H1 (cell line): ENCODE measurements around the gene KIAA0513. TPM values are rescaled to one million over a fixed set of nuclear protein-coding genes. Genes with fewer than 3 reads are reported as not detected.

Experiments
- CTCF ChIA-PET: fragments of 300-600 bp; sonication (Branson Sonifier 250); formaldehyde crosslinking; loops from one replicate; lab custom pipeline; 2021; ENCODE audit not compliant: partially characterized antibody; lab: Charles Lee
- POLR2A ChIA-PET: fragments of 300-600 bp; sonication (Branson Sonifier 250); formaldehyde crosslinking; loops from one replicate; lab custom pipeline; 2021; ENCODE audit warnings: inconsistent platforms; ENCODE audit not compliant: partially characterized antibody; lab: Charles Lee
- DNase-seq, 2 experiments: peaks; one replicate each; pipeline versions ENCODE4 v3.0.0 to v3.0.0-alpha.2; 2010 to 2022; ENCODE audit warnings: low spot score in 2 of 2, low read depth in 1 of 2, mixed read lengths in 1 of 2
- FAIRE-seq: peaks from 2 replicates; lab custom pipeline; 2011; peaks lifted over from hg19 to GRCh38; lab: Jason Lieb, UNC
- H2AFZ ChIP-seq: 2 replicates; pipeline ENCODE4 v1.8.1; 2012; ENCODE audit warnings: low read length, inconsistent platforms
- H2AK5ac ChIP-seq: 2 replicates; pipeline ENCODE4 v1.6.1; 2013; ENCODE audit warnings: low read depth, low read length
- H2BK120ac ChIP-seq: replicated peaks from 2 replicates; pipeline ENCODE3; 2013; ENCODE audit warnings: low read depth, low read length, inconsistent platforms
- H2BK12ac ChIP-seq: 2 replicates; pipeline ENCODE4 v1.6.1; 2013; ENCODE audit warnings: low read depth, low read length
- H2BK15ac ChIP-seq: 2 replicates; pipeline ENCODE4 v1.6.1; 2013; ENCODE audit warnings: low read length
- H2BK20ac ChIP-seq: 2 replicates; pipeline ENCODE4 v1.6.1; 2013; ENCODE audit warnings: low read length
- H2BK5ac ChIP-seq: 2 replicates; pipeline ENCODE4 v1.6.1; 2013; ENCODE audit warnings: low read depth, low read length
- H3K14ac ChIP-seq: 2 replicates; pipeline ENCODE4 v1.6.1; 2013; ENCODE audit warnings: inconsistent platforms; ENCODE audit not compliant: insufficient read length
- H3K18ac ChIP-seq: 2 replicates; pipeline ENCODE4 v1.6.1; 2013; ENCODE audit warnings: low read length; ENCODE audit errors: extremely low read depth
- H3K23ac ChIP-seq: 2 replicates; pipeline ENCODE4 v1.6.1; 2013; ENCODE audit warnings: inconsistent platforms; ENCODE audit not compliant: insufficient read length
- H3K23me2 ChIP-seq: 2 replicates; pipeline ENCODE4 v1.6.1; 2013; ENCODE audit warnings: low read depth, low read length
- H3K27ac ChIP-seq: 2 replicates; pipeline ENCODE4 v1.6.1; 2011; ENCODE audit warnings: low read depth, low read length, inconsistent platforms
- H3K27me3 ChIP-seq, 4 experiments: replicated peaks in 1 of 4; 1 replicate in 1 of 4; 2 replicates in 3 of 4; pipeline versions ENCODE4 v1.6.1 to v1.8.1; 2011 to 2013; ENCODE audit warnings: low read length in 3 of 4, mild to moderate bottlenecking in 3 of 4, inconsistent platforms in 2 of 4, mixed read lengths in 2 of 4, moderate library complexity in 1 of 4; ENCODE audit not compliant: control insufficient read depth in 3 of 4, insufficient read depth in 3 of 4; ENCODE audit errors: extremely low read depth in 1 of 4
- H3K36me3 ChIP-seq, 4 experiments: 2 replicates each; pipeline versions ENCODE4 v1.6.1 to v1.8.1; 2011 to 2013; ENCODE audit warnings: mild to moderate bottlenecking in 4 of 4, low read length in 3 of 4, moderate library complexity in 2 of 4, control low read depth in 1 of 4, inconsistent platforms in 1 of 4; ENCODE audit not compliant: insufficient read depth in 4 of 4, control insufficient read depth in 2 of 4
- H3K4ac ChIP-seq: replicated peaks from 2 replicates; pipeline ENCODE3; 2013; ENCODE audit warnings: low read length, low read depth, mixed read lengths, inconsistent platforms; ENCODE audit not compliant: insufficient read length
- H3K4me1 ChIP-seq, 4 experiments: replicated peaks in 1 of 4; 1 replicate in 1 of 4; 2 replicates in 3 of 4; pipeline versions ENCODE4 v1.6.1 to v1.8.1; 2011 to 2013; ENCODE audit warnings: low read length in 3 of 4, inconsistent platforms in 2 of 4, mixed read lengths in 1 of 4; ENCODE audit not compliant: insufficient read depth in 4 of 4, control insufficient read depth in 3 of 4
- H3K4me2 ChIP-seq, 2 experiments: 2 replicates each; pipeline versions ENCODE4 v1.6.1 to v1.8.1; 2011 to 2013; ENCODE audit warnings: low read depth in 2 of 2, low read length in 2 of 2, control low read depth in 1 of 2, inconsistent platforms in 1 of 2, mild to moderate bottlenecking in 1 of 2; ENCODE audit not compliant: insufficient read depth in 1 of 2
- H3K4me3 ChIP-seq, 4 experiments: fragments of 200-600, 300-600 bp in 1 of 4; sonication (generic), shearing (Covaris generic), sonication (Bioruptor Twin) in 1 of 4; 2 replicates each; pipeline versions ENCODE4 v1.5.1 to v1.8.1; 2011 to 2016; ENCODE audit warnings: low read length in 4 of 4, low read depth in 3 of 4, control low read depth in 2 of 4, inconsistent platforms in 2 of 4, mild to moderate bottlenecking in 2 of 4, mixed read lengths in 1 of 4, moderate library complexity in 1 of 4; ENCODE audit not compliant: insufficient read depth in 2 of 4; ENCODE audit errors: extremely low read depth in 1 of 4
- H3K56ac ChIP-seq: replicated peaks from 2 replicates; pipeline ENCODE3; 2013; ENCODE audit warnings: low read depth, mild to moderate bottlenecking, mixed read lengths, low read length, inconsistent platforms; ENCODE audit not compliant: insufficient read length
- H3K79me1 ChIP-seq: 2 replicates; pipeline ENCODE4 v1.6.1; 2013; ENCODE audit warnings: low read depth, low read length, control low read depth
- H3K79me2 ChIP-seq, 2 experiments: 2 replicates each; pipeline versions ENCODE4 v1.6.1 to v1.8.1; 2012 to 2013; ENCODE audit warnings: low read length in 2 of 2, mild to moderate bottlenecking in 2 of 2, inconsistent platforms in 1 of 2; ENCODE audit not compliant: insufficient read depth in 2 of 2, control insufficient read depth in 1 of 2
- H3K9ac ChIP-seq, 4 experiments: replicated peaks in 1 of 4; 1 replicate in 1 of 4; 2 replicates in 3 of 4; pipeline versions ENCODE4 v1.6.1 to v1.8.1; 2011 to 2013; ENCODE audit warnings: low read depth in 3 of 4, low read length in 3 of 4, control low read depth in 2 of 4, mild to moderate bottlenecking in 2 of 4, moderate library complexity in 2 of 4, inconsistent platforms in 1 of 4; ENCODE audit errors: extremely low read depth in 1 of 4
- H3K9me3 ChIP-seq, 2 experiments: 2 replicates each; pipeline versions ENCODE4 v1.6.1 to v1.8.1; 2012 to 2013; ENCODE audit warnings: mild to moderate bottlenecking in 2 of 2, moderate library complexity in 2 of 2, control low read depth in 1 of 2, inconsistent platforms in 1 of 2, low read depth in 1 of 2, low read length in 1 of 2, mixed read lengths in 1 of 2; ENCODE audit not compliant: insufficient read depth in 2 of 2
- H4K20me1 ChIP-seq, 2 experiments: replicated peaks in 1 of 2; 2 replicates each; pipeline versions ENCODE3 to v1.8.1; 2011 to 2013; ENCODE audit warnings: inconsistent platforms in 2 of 2, low read length in 2 of 2, mild to moderate bottlenecking in 1 of 2; ENCODE audit not compliant: insufficient read depth in 2 of 2, control insufficient read depth in 1 of 2
- H4K5ac ChIP-seq: 2 replicates; pipeline ENCODE4 v1.6.1; 2013; ENCODE audit warnings: low read length, low read depth, mixed read lengths, inconsistent platforms; ENCODE audit not compliant: insufficient read length
- H4K8ac ChIP-seq: 2 replicates; pipeline ENCODE4 v1.8.0; 2013; ENCODE audit warnings: mild to moderate bottlenecking, moderate library complexity, low read length, inconsistent platforms; ENCODE audit not compliant: insufficient read depth; ENCODE audit errors: extremely low read depth
- H4K91ac ChIP-seq: replicated peaks from 2 replicates; pipeline ENCODE3; 2013; ENCODE audit warnings: low read length, mixed read lengths, inconsistent platforms; ENCODE audit not compliant: insufficient read length
- CHD1 ChIP-seq: IDR thresholded peaks from 2 replicates; pipeline ENCODE4 v1.6.1; 2012; ENCODE audit warnings: low read depth, low read length, improper control_type of control experiment
- CHD2 ChIP-seq: IDR thresholded peaks from 2 replicates; pipeline ENCODE4 v1.6.1; 2012; ENCODE audit warnings: low read length, improper control_type of control experiment
- CTBP2 ChIP-seq: IDR thresholded peaks from 2 replicates; pipeline ENCODE4 v1.7.0; 2011; ENCODE audit warnings: borderline replicate concordance, mild to moderate bottlenecking, moderate library complexity, mixed read lengths, low read length; ENCODE audit not compliant: insufficient read depth, insufficient read length
- EP300 ChIP-seq, 2 experiments: IDR thresholded peaks; 1 replicate in 1 of 2; 2 replicates in 1 of 2; pipeline ENCODE4 v1.6.1; 2011 to 2012; ENCODE audit warnings: low read depth in 2 of 2, low read length in 2 of 2, mild to moderate bottlenecking in 2 of 2, borderline replicate concordance in 1 of 2, inconsistent platforms in 1 of 2, moderate library complexity in 1 of 2
- GABPA ChIP-seq: IDR thresholded peaks from 2 replicates; pipeline ENCODE4 v1.6.1; 2011; ENCODE audit warnings: mild to moderate bottlenecking, low read length, moderate library complexity, borderline replicate concordance; ENCODE audit not compliant: insufficient read depth
- GTF2F1 ChIP-seq: IDR thresholded peaks from 2 replicates; pipeline ENCODE4 v1.6.1; 2012; ENCODE audit warnings: low read depth, low read length, improper control_type of control experiment, borderline replicate concordance
- RNF2 ChIP-seq: fragments of 200-900, 300-1000 bp; sonication (generic); IDR thresholded peaks from 2 replicates; pipeline ENCODE4 v1.7.1; 2016; ENCODE audit warnings: borderline replicate concordance, low read depth, mild to moderate bottlenecking, antibody characterized with exemption, low read length; ENCODE audit not compliant: poor library complexity, severe bottlenecking; ENCODE audit errors: missing control alignments
- SUZ12 ChIP-seq: fragments of 200-600 bp; sonication (generic); IDR thresholded peaks from 2 replicates; pipeline ENCODE4 v1.6.1; 2012; ENCODE audit warnings: mild to moderate bottlenecking, inconsistent platforms, low read length, moderate library complexity, mixed read lengths
- TAF1 ChIP-seq: IDR thresholded peaks from 2 replicates; pipeline ENCODE4 v1.6.1; 2011; ENCODE audit warnings: mild to moderate bottlenecking, low read depth, low read length
- TBP ChIP-seq: IDR thresholded peaks from 2 replicates; pipeline ENCODE4 v1.6.1; 2011; ENCODE audit warnings: low read depth, low read length, improper control_type of control experiment
- WGBS, 2 experiments: shearing (Covaris generic) in 1 of 2; methylation state at CpG; one replicate each; pipeline versions ENCODE4 v1.1.6 to v1.1.7; 2013 to 2015; ENCODE audit warnings: low lambda C conversion rate in 2 of 2, mixed read lengths in 2 of 2, inconsistent platforms in 1 of 2, low coverage in 1 of 2, missing lambda C conversion rate in 1 of 2; ENCODE audit not compliant: insufficient replicate concordance in 2 of 2, insufficient coverage in 1 of 2, insufficient read length in 1 of 2; ENCODE audit errors: extremely low coverage in 1 of 2, missing lambda C conversion rate in 1 of 2; 5-methylcytosine and 5-hydroxymethylcytosine counted together
- polyA plus RNA-seq, 7 experiments: library from polyadenylated mRNA; depleted of rRNA in 3 of 7; stranded (reverse) in 5 of 7; unstranded in 2 of 7; fragments of >200 nt in 5 of 7; fragments of 200-250 nt in 2 of 7; gene quantifications; 1 replicate in 5 of 7; 2 replicates in 1 of 7; 4 replicates in 1 of 7; pipeline versions ENCODE4 v1.2.1 to v1.2.3, GENCODE V29; 2011 to 2013; ENCODE audit warnings: missing spikeins in 2 of 7, mixed read lengths in 2 of 7
- total RNA-seq: library from RNA; stranded (reverse); fragmentation: NEBNext Ultra II Directional; extraction: Animal tissue kit (Norgen Biotek cat#: 25700); gene quantifications from 2 replicates; pipeline ENCODE4 v1.2.1, GENCODE V29; 2021

Gene KIAA0513
- total and polyA plus RNA-seq, 2 of the 8 experiments (the other 6 are each of a cell fraction or from before 2014, with no cell fraction given) = 2.1 to 6.1 TPM

- no peaks in the 10 kb centered on the region for H3K27me3 ChIP-seq
- H4K91ac ChIP-seq = no peak overlapping the region
- no peak overlapping the region for H2AK5ac ChIP-seq
- H3K18ac ChIP-seq = no peak overlapping the region
- H2BK20ac ChIP-seq = no peak overlapping the region
- H3K4ac ChIP-seq = no peak overlapping the region
- H3K4me3 ChIP-seq = no peak overlapping the region
- H2AFZ ChIP-seq = no peak overlapping the region
- peaks cover 0 to 6% (median 3%) of the 10 kb centered on the region in 4 experiments; a peak in 4 of 7 replicates for H3K4me1 ChIP-seq
- H3K79me2 ChIP-seq = no peaks in the 10 kb centered on the region
- H3K4me2 ChIP-seq = no peak overlapping the region
- FAIRE-seq (no peak), DNase-seq (no peak)
- H3K23ac ChIP-seq = no peak overlapping the region
- no peak overlapping the region for H3K14ac ChIP-seq
- H2BK120ac ChIP-seq = no peak overlapping the region
- no peak overlapping the region for H3K9ac ChIP-seq
- H3K27ac ChIP-seq = no peak overlapping the region
- no peaks in the 10 kb centered on the region for H3K23me2 ChIP-seq
- H3K79me1 ChIP-seq = no peaks in the 10 kb centered on the region
- no peak overlapping the region for H4K5ac ChIP-seq
- H2BK12ac ChIP-seq = no peak overlapping the region
- no peak overlapping the region for H3K56ac ChIP-seq
- H3K36me3 ChIP-seq = no peaks in the 10 kb centered on the region
- peaks cover 0 to 2% of the 10 kb centered on the region in 2 experiments for H4K20me1 ChIP-seq
- WGBS, 2 experiments = 92% methylated on average over 8 of the region's 8 CpGs; no CpG with 5 or more reads in 1 of the 2 experiments
- H2BK15ac ChIP-seq = no peak overlapping the region
- no peak overlapping the region for H2BK5ac ChIP-seq
- ChIA-PET CTCF (interaction anchor here (0.5 to 1.1 kb wide), 3 partner anchors 20 to 78 kb away, joined by 3 to 4 read pairs (median 3); no protein-coding TSS in a partner anchor), POLR2A (no interaction called here)
- no peaks in the 10 kb centered on the region for H3K9me3 ChIP-seq
- H4K8ac ChIP-seq = no peak overlapping the region
- TF ChIP-seq SUZ12 (no peak), GTF2F1 (no peak), CHD2 (no peak), CTBP2 (no peak), EP300 (IDR thresholded peaks at IDR 0.05; ENCODE audit: borderline replicate concordance in 1 of 2, low read depth in 2 of 2, low read length in 2 of 2) (no peak), TAF1 (no peak), TBP (no peak), GABPA (no peak), RNF2 (no peak), CHD1 (no peak)
Measured at GRCh38 chr16:85051067-85051581, 23.5 kb downstream of the KIAA0513 start.
